SK-N-SH (cell line): ENCODE results near the gene PRR11.
A peak's percentile ranks its signal among the peaks of the same experiment; 100 is the strongest.

Source experiments
- CHD2 ChIP-seq: fragments of 150-350 bp; IDR thresholded peaks from 2 replicates; pipeline ENCODE4 v1.6.1; 2018; ENCODE audit warnings: low read length; ENCODE audit not compliant: partially characterized antibody
- CTCF ChIP-seq: fragments of 200-600 bp; sonication (generic); IDR thresholded peaks from 2 replicates; pipeline ENCODE4 v1.6.1; 2017; ENCODE audit warnings: antibody characterized with exemption, mild to moderate bottlenecking, moderate library complexity
- EP300 ChIP-seq, 2 experiments: IDR thresholded peaks; 2 replicates each; pipeline versions ENCODE4 v1.4.0 to v1.6.1; 2012; ENCODE audit warnings: borderline replicate concordance in 1 of 2, low read depth in 1 of 2, low read length in 1 of 2
- RFX5 ChIP-seq: IDR thresholded peaks from 2 replicates; pipeline ENCODE4 v1.6.1; 2012; ENCODE audit warnings: mild to moderate bottlenecking, improper control_type of control experiment, low read length
- SIN3A ChIP-seq: IDR thresholded peaks from 2 replicates; pipeline ENCODE4 v1.6.1; 2012; ENCODE audit warnings: low read depth, mild to moderate bottlenecking, low read length, moderate library complexity, borderline replicate concordance
- SMC3 ChIP-seq: IDR thresholded peaks from 2 replicates; pipeline ENCODE4 v1.6.1; 2012; ENCODE audit warnings: low read depth, low read length, improper control_type of control experiment

DNA sequence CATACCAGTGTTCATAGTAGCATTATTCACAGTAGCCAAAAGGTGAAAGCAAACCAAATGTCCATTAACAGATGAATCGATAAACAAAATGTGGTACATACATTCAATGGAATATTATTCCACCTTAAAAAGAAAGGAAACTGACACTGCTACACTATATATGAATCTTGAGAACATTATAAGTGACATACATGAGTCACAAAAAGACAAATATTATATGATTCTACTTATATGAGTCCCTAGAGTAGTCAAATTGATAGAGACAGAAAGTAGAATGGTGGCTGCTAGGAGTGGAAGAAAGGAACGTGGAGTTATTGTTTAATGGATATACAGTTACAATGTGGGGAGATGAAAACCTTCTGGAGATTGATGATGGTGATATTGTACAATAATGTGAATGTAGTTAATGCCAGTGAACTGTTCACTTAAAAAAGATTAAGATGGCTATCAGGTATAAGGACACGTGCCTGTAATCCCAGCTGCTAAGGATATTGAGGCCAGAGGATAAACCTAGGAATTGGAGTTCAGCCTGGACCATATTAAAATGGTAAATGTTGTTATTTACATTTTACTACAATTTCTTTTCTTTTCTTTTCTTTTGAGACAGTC, 28.6 kb upstream of the PRR11 start:
- TF ChIP-seq RFX5 = no peak
- peak in 1 of 2 experiments; percentile 31; a peak in 1 of 4 replicates for TF ChIP-seq EP300 (IDR thresholded peaks at IDR 0.05; ENCODE audit: borderline replicate concordance in 1 of 2, low read depth in 1 of 2, low read length in 1 of 2)
- no peak for TF ChIP-seq CHD2
- TF ChIP-seq SIN3A = no peak
- no peak for TF ChIP-seq CTCF
- TF ChIP-seq SMC3 = no peak
